CD4-positive, alpha-beta T cell treated with Interferon alpha-2 for 1 hour (primary cell): ENCODE measurements around the gene TEX101.
A peak's percentile ranks its signal among the peaks of the same experiment; 100 is the strongest.
"Not testable (repeated sequence)": the region's sequence is repeated elsewhere in the genome, so short reads cannot be mapped to it uniquely, and the experiment has no call there.

ENCODE experiments used
- DNase-seq, 2 donors: peaks; one replicate each; pipeline ENCODE4 v3.0.0-alpha.2; 2020 to 2022

Gene TEX101

GRCh38 chr19:43422000-43422688 lies 7.5 kb downstream of the TEX101 start:
- DNase-seq, result no peak

GRCh38 chr19:43422689-43423066 lies 8.0 kb downstream of the TEX101 start:
- no peak for DNase-seq

- no peak for DNase-seq
Observed at GRCh38 chr19:43423779-43424178, 9.1 kb downstream of the TEX101 start.

GRCh38 chr19:43425567-43426392 lies 11.1 kb downstream of the TEX101 start:
- DNase-seq, result no peak

- DNase-seq, result no peak
Observed at GRCh38 chr19:43429395-43429794, 14.7 kb downstream of the TEX101 start.

- DNase-seq, result no peak
Observed at GRCh38 chr19:43430142-43430710, 15.5 kb downstream of the TEX101 start.

GRCh38 chr19:43430976-43431375 lies 16.3 kb downstream of the TEX101 start:
- DNase-seq, result no peak

- DNase-seq, result no peak
Observed at GRCh38 chr19:43433358-43433673, 18.6 kb downstream of the TEX101 start.

GRCh38 chr19:43433689-43434088 lies 19.0 kb downstream of the TEX101 start:
- no peak for DNase-seq

- DNase-seq, result no peak
Observed at GRCh38 chr19:43435775-43436174, 21.1 kb downstream of the TEX101 start.

GRCh38 chr19:43437284-43437683 lies 22.6 kb downstream of the TEX101 start:
- DNase-seq, result peak in 1 of 2 donors; percentile 21

- DNase-seq, result no peak
Observed at GRCh38 chr19:43437712-43438111, 23.0 kb downstream of the TEX101 start.

GRCh38 chr19:43438291-43439031 lies 23.8 kb downstream of the TEX101 start:
- DNase-seq, result no peak

GRCh38 chr19:43439032-43439708 lies 24.5 kb downstream of the TEX101 start:
- DNase-seq, result peak; percentile 80 to 87

GRCh38 chr19:43439709-43440063 lies 25.0 kb downstream of the TEX101 start:
- DNase-seq, result no peak

- no peak for DNase-seq
Observed at GRCh38 chr19:43441716-43442115, 27.0 kb downstream of the TEX101 start.

GRCh38 chr19:43444091-43444490 lies 29.4 kb downstream of the TEX101 start:
- not testable (repeated sequence) for DNase-seq

GRCh38 chr19:43444531-43445287 lies 30.0 kb downstream of the TEX101 start:
- DNase-seq, result no peak

- no peak for DNase-seq
Observed at GRCh38 chr19:43445426-43445825, 30.7 kb downstream of the TEX101 start.

GRCh38 chr19:43446746-43447489 lies 32.2 kb downstream of the TEX101 start:
- peak; percentile 79 to 85 for DNase-seq

GRCh38 chr19:43447655-43448054 lies 33.0 kb downstream of the TEX101 start:
- no peak for DNase-seq
